Liver (tissue), 9 donors: ENCODE results near the gene SERPINB10. TPM values are rescaled to one million over a fixed set of nuclear protein-coding genes. Genes with fewer than 3 reads are reported as not detected.

Source experiments
- DNase-seq: peaks from one replicate; pipeline ENCODE4 v3.0.0-alpha.2; 2017; ENCODE audit warnings: low spot score
- H3K27ac ChIP-seq, 2 donors: one replicate each; pipeline ENCODE4 v1.7.0; 2013; ENCODE audit warnings: inconsistent platforms in 2 of 2, low read length in 2 of 2, control low read depth in 1 of 2, low read depth in 1 of 2, mild to moderate bottlenecking in 1 of 2
- H3K27me3 ChIP-seq, 4 donors: one replicate each; pipeline versions ENCODE4 v1.6.1 to v1.7.0; 2013; ENCODE audit warnings: low read length in 3 of 4, inconsistent platforms in 1 of 4, mild to moderate bottlenecking in 1 of 4, moderate library complexity in 1 of 4; ENCODE audit not compliant: control insufficient read depth in 4 of 4, insufficient read depth in 4 of 4
- H3K36me3 ChIP-seq, 4 donors: one replicate each; pipeline versions ENCODE4 v1.6.1 to v1.7.0; 2013; ENCODE audit warnings: low read length in 3 of 4, mild to moderate bottlenecking in 3 of 4, low read depth in 1 of 4, moderate library complexity in 1 of 4; ENCODE audit not compliant: control insufficient read depth in 4 of 4, insufficient read depth in 3 of 4
- H3K4me1 ChIP-seq, 4 donors: one replicate each; pipeline versions ENCODE4 v1.6.1 to v1.7.0; 2013; ENCODE audit warnings: low read length in 3 of 4, mild to moderate bottlenecking in 3 of 4, moderate library complexity in 1 of 4; ENCODE audit not compliant: control insufficient read depth in 4 of 4, insufficient read depth in 4 of 4
- H3K4me3 ChIP-seq, 3 donors: one replicate each; pipeline versions ENCODE4 v1.6.1 to v1.7.0; 2013; ENCODE audit warnings: low read length in 3 of 3, control low read depth in 1 of 3, low read depth in 1 of 3, mild to moderate bottlenecking in 1 of 3
- H3K9ac ChIP-seq, 2 donors: one replicate each; pipeline ENCODE4 v1.7.0; 2013; ENCODE audit warnings: low read length in 2 of 2, mild to moderate bottlenecking in 2 of 2, moderate library complexity in 2 of 2, control low read depth in 1 of 2, low read depth in 1 of 2
- H3K9me3 ChIP-seq, 4 donors: one replicate each; pipeline versions ENCODE4 v1.6.1 to v1.7.0; 2013; ENCODE audit warnings: low read length in 3 of 4; ENCODE audit not compliant: control insufficient read depth in 4 of 4
- ATF3 ChIP-seq: IDR thresholded peaks from 2 replicates; pipeline ENCODE4 v1.6.1; 2016; ENCODE audit warnings: antibody characterized with exemption
- CTCF ChIP-seq: fragments of 150-350 bp; IDR thresholded peaks from 2 replicates; pipeline ENCODE4 v1.5.1; 2017; ENCODE audit warnings: improper control_type of control experiment, low read depth, low read length; ENCODE audit not compliant: missing input control
- EGR1 ChIP-seq, 2 donors: IDR thresholded peaks; 2 replicates each; pipeline ENCODE4 v1.6.1; 2016 to 2018; ENCODE audit warnings: antibody characterized with exemption in 2 of 2, low read depth in 2 of 2
- FOXA1 ChIP-seq: IDR thresholded peaks from 2 replicates; pipeline ENCODE4 v1.6.1; 2016; ENCODE audit warnings: antibody characterized with exemption
- FOXA2 ChIP-seq: IDR thresholded peaks from 2 replicates; pipeline ENCODE4 v1.6.1; 2016; ENCODE audit warnings: antibody characterized with exemption
- GABPA ChIP-seq, 2 donors: IDR thresholded peaks in 1 of 2; conservative IDR thresholded peaks in 1 of 2; 2 replicates each; pipeline ENCODE4 v1.6.1; 2016; ENCODE audit warnings: antibody characterized with exemption in 2 of 2, mild to moderate bottlenecking in 1 of 2, moderate library complexity in 1 of 2
- HNF4A ChIP-seq, 2 donors: conservative IDR thresholded peaks; 2 replicates each; pipeline ENCODE4 v1.6.1; 2016; ENCODE audit warnings: antibody characterized with exemption in 2 of 2, mild to moderate bottlenecking in 2 of 2
- HNF4G ChIP-seq: IDR thresholded peaks from 2 replicates; pipeline ENCODE4 v1.6.1; 2016; ENCODE audit warnings: antibody characterized with exemption
- JUND ChIP-seq, 2 donors: IDR thresholded peaks; 2 replicates each; pipeline ENCODE4 v1.6.1; 2016; ENCODE audit warnings: antibody characterized with exemption in 2 of 2
- MAX ChIP-seq: IDR thresholded peaks from 2 replicates; pipeline ENCODE4 v1.6.1; 2016; ENCODE audit warnings: antibody characterized with exemption
- NR2F2 ChIP-seq: IDR thresholded peaks from 2 replicates; pipeline ENCODE4 v1.6.1; 2016; ENCODE audit warnings: antibody characterized with exemption
- RAD21 ChIP-seq, 2 donors: IDR thresholded peaks; 2 replicates each; pipeline ENCODE4 v1.6.1; 2016; ENCODE audit warnings: antibody characterized with exemption in 2 of 2, mild to moderate bottlenecking in 2 of 2
- REST ChIP-seq: IDR thresholded peaks from 2 replicates; pipeline ENCODE4 v1.6.1; 2016; ENCODE audit warnings: antibody characterized with exemption, mild to moderate bottlenecking
- RXRA ChIP-seq, 2 donors: IDR thresholded peaks; 2 replicates each; pipeline ENCODE4 v1.6.1; 2017 to 2018; ENCODE audit warnings: antibody characterized with exemption in 2 of 2, mild to moderate bottlenecking in 1 of 2
- SP1 ChIP-seq: IDR thresholded peaks from 2 replicates; pipeline ENCODE4 v1.6.1; 2018; ENCODE audit warnings: antibody characterized with exemption, mild to moderate bottlenecking
- TAF1 ChIP-seq: conservative IDR thresholded peaks from 2 replicates; pipeline ENCODE4 v1.6.1; 2016; ENCODE audit warnings: antibody characterized with exemption, mild to moderate bottlenecking
- YY1 ChIP-seq: IDR thresholded peaks from 2 replicates; pipeline ENCODE4 v1.6.1; 2016; ENCODE audit warnings: antibody characterized with exemption, mild to moderate bottlenecking
- ZBTB33 ChIP-seq: IDR thresholded peaks from 2 replicates; pipeline ENCODE4 v1.6.1; 2016; ENCODE audit warnings: antibody characterized with exemption
- WGBS: extraction: QIAGEN DNeasy Blood & Tissue Kit; methylation state at CpG from one replicate; pipeline ENCODE4 v1.1.7; 2013; 5-methylcytosine and 5-hydroxymethylcytosine counted together
- polyA plus RNA-seq, 2 donors: library from polyadenylated mRNA; stranded (reverse) in 1 of 2; unstranded in 1 of 2; fragments of 200-250 nt in 1 of 2; fragments of >200 nt in 1 of 2; fragmentation: Nextera tagmentation in 1 of 2; extraction: Ambion mirVana in 1 of 2; gene quantifications; one replicate each; pipeline versions ENCODE4 v1.2.1 to v1.2.3, GENCODE V29; 2013 to 2015
- total RNA-seq, 2 donors: library from RNA; depleted of rRNA; stranded (reverse); fragments of >200 nt; gene quantifications; one replicate each; pipeline ENCODE4 v1.2.3, GENCODE V29; 2014
- donor health status: healthy.
- donor health status: healthy.
- donor health status: healthy.
- donor health status: healthy.
- donor health status: healthy.

Gene SERPINB10
- total and polyA plus RNA-seq, 4 donors, result 4.6 TPM; not detected in 3

GRCh38 chr18:63881851-63882250 lies 25.9 kb upstream of the SERPINB10 start (continued):
- no peak for TF ChIP-seq REST
- TF ChIP-seq JUND (IDR thresholded peaks at IDR 0.05), result no peak

- Histone ChIP-seq H3K27ac (no peak overlapping the region), H3K4me3 (no peak overlapping the region), H3K9me3 (no peaks in the 10 kb centered on the region), H3K4me1 (no peaks in the 10 kb centered on the region), H3K9ac (no peak overlapping the region), H3K27me3 (peaks cover 0 to 2% (median under 1%) of the 10 kb centered on the region in 4 donors), H3K36me3 (no peaks in the 10 kb centered on the region)
- WGBS, result 77% methylated on average over 8 of the region's 8 CpGs
- TF ChIP-seq JUND (IDR thresholded peaks at IDR 0.05) (no peak), FOXA2 (no peak), EGR1 (IDR thresholded peaks at IDR 0.05; ENCODE audit: low read depth in 2 of 2) (no peak)
- DNase-seq, result no peak
These were observed 25.2 kb upstream of the SERPINB10 start for GRCh38 chr18:63882333-63883141.

- Histone ChIP-seq H3K27ac (no peak overlapping the region), H3K9me3 (no peaks in the 10 kb centered on the region), H3K4me1 (no peaks in the 10 kb centered on the region), H3K4me3 (no peak overlapping the region), H3K27me3 (peaks cover 0 to 4% (median under 1%) of the 10 kb centered on the region in 4 donors), H3K9ac (no peak overlapping the region), H3K36me3 (no peaks in the 10 kb centered on the region)
- TF ChIP-seq HNF4G (no peak), TAF1 (no peak), FOXA2 (no peak), NR2F2 (no peak), SP1 (no peak), RAD21 (IDR thresholded peaks at IDR 0.05) (no peak), ATF3 (no peak), MAX (no peak), RXRA (IDR thresholded peaks at IDR 0.05) (no peak), JUND (IDR thresholded peaks at IDR 0.05) (no peak), FOXA1 (no peak), YY1 (no peak), REST (no peak), CTCF (no peak), HNF4A (conservative IDR thresholded peaks at IDR 0.05) (no peak), EGR1 (IDR thresholded peaks at IDR 0.05; ENCODE audit: low read depth in 2 of 2) (no peak), ZBTB33 (no peak), GABPA (IDR thresholded peaks at IDR 0.05 in 1 of 2, conservative IDR thresholded peaks at IDR 0.05 in 1 of 2) (no peak)
- DNase-seq, result no peak
These were observed 24.1 kb upstream of the SERPINB10 start for GRCh38 chr18:63883617-63884016.
